Nephron progenitor cell (in vitro differentiated cells): Measurements from ENCODE around the gene DHRSX.
"Not testable (repeated sequence)": the region's sequence is repeated elsewhere in the genome, so short reads cannot be mapped to it uniquely, and the experiment has no call there.

ENCODE experiments used
- DNase-seq: peaks from one replicate; pipeline ENCODE4 v3.0.0; 2021
- H3K27ac Mint-ChIP-seq: 2 replicates; pipeline ENCODE4 v1.8.0; 2021; ENCODE audit warnings: mild to moderate bottlenecking, moderate library complexity, mixed read lengths
- H3K27me3 Mint-ChIP-seq: 2 replicates; pipeline ENCODE4 v1.8.0; 2021; ENCODE audit warnings: mild to moderate bottlenecking, low read depth, mixed read lengths; ENCODE audit not compliant: poor library complexity
- H3K36me3 Mint-ChIP-seq: 2 replicates; pipeline ENCODE4 v1.8.0; 2021; ENCODE audit warnings: low read depth, mixed read lengths
- H3K4me1 Mint-ChIP-seq: 2 replicates; pipeline ENCODE4 v1.8.0; 2021; ENCODE audit warnings: mixed read lengths
- H3K4me3 Mint-ChIP-seq: 2 replicates; pipeline ENCODE4 v1.8.0; 2021; ENCODE audit warnings: mild to moderate bottlenecking, moderate library complexity, mixed read lengths
- H3K9me3 Mint-ChIP-seq: 2 replicates; pipeline ENCODE4 v1.8.0; 2021; ENCODE audit warnings: mild to moderate bottlenecking, moderate library complexity, mixed read lengths
- CTCF ChIP-seq: fragments of 200-600 bp; sonication (generic); IDR thresholded peaks from 2 replicates; pipeline ENCODE4 v1.5.0; 2021; ENCODE audit warnings: antibody characterized with exemption

The DHRSX gene

DNA sequence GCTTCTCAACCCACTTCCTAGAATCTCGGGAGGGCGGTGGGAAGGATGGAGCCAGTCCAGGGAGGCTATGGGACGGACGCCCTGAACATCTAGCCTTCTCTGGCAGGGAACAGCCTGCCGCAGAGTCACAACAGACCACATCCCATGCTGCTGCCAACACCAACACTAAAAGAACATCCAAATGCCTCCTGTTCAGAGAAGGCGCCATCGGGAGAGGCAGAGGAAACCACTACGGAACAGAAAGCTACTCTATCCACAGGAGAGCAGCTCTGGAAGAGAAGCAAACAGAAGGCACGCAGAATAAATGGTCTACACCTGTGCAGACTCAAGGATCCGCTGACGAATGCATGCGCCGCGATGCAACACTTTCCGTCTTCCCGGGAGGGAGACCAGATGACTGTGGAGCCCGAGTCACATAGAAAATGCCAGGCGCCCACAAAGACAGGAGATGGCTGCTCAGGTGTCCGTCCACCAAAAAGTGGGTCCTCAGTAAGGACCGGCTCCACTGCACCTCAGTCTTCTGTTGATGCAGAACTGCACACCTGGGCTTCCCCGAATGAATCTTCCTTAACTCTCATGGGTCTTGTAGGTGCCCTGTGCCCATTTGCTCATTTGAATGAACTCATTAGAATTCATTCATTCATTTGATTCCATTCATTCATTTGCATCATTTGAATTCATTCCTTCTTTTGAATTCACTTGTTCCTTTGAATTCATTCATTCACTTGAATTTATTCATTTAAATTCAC is 217.5 kb downstream of the DHRSX start:
- Mint-ChIP-seq H3K36me3 (peaks cover 51% of the 10 kb centered on the region), H3K27ac (no peak overlapping the region), H3K9me3 (peaks cover 38% of the 10 kb centered on the region), H3K4me3 (no peak overlapping the region), H3K4me1 (no peaks in the 10 kb centered on the region), H3K27me3 (peaks cover 18% of the 10 kb centered on the region)
- no peak for TF ChIP-seq CTCF
- no peak for DNase-seq

DNA sequence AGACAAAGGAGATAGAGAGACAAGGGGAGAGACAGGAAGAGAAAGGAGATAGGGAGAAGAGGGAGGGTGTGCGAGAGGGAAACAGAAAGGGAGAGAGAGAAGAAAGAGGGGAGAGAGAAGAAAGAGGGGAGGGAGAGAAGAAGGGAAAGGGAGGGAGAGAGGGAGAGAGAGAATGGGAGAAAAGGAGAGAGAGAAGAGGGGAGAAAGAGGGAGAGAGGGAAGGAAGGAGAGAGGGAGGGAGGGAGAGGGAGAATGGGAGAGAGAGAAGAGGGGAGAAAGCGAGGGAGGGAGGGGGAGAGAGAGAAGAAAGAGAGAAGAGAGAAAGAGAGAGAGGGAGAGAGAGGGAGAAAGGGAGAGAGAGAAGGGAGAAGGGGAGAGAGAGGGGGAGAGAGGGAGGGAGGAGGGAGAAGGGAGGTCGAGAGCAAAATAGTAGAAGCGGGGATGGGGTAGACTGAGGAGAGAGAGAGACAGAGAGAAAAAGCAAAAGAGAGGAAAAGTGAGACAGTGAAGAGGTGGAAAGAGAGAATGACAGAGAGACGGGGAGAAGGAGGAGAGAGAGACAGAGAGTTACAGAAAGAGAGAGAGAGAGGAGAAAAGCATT is 218.2 kb downstream of the DHRSX start:
- DNase-seq, result no peak
- peaks cover 18% of the 10 kb centered on the region for H3K27me3 Mint-ChIP-seq
- H3K9me3 Mint-ChIP-seq, result peaks cover 38% of the 10 kb centered on the region
- peaks cover 44% of the 10 kb centered on the region for H3K36me3 Mint-ChIP-seq
- H3K4me3 Mint-ChIP-seq, result no peak overlapping the region
- no peak for TF ChIP-seq CTCF
- no peaks in the 10 kb centered on the region for H3K4me1 Mint-ChIP-seq
- H3K27ac Mint-ChIP-seq, result no peak overlapping the region

GRCh38 chrX:2272337-2272736 is 228.4 kb downstream of the DHRSX start:
- no peak for DNase-seq
- Mint-ChIP-seq H3K4me1 (peaks cover 24% of the 10 kb centered on the region), H3K27me3 (peaks cover 4% of the 10 kb centered on the region), H3K4me3 (no peak overlapping the region), H3K27ac (peak overlapping the region; percentile 88), H3K36me3 (peaks cover 33% of the 10 kb centered on the region), H3K9me3 (peaks cover 8% of the 10 kb centered on the region)
- no peak for TF ChIP-seq CTCF

DNA sequence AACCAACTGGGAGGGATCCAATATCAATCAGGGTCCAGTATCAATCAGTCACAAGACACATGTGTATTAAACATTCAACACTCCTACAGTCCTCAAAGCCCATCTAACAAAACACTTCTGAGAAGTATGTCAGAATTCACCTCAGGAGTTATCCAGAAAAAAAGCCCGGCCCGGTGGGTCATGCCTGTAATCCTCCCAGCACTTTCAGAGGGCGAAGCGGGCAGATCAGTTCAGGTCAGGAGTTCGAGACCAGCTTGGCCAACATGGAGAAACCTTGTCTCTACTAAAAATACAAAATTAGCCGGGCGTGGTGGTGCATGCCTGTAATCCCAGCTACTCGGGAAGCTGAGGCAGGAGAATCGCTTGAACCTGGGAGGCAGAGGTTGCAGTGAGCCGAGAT is 229.2 kb downstream of the DHRSX start:
- DNase-seq, H3K4me3 Mint-ChIP-seq, H3K27me3 Mint-ChIP-seq, H3K9me3 Mint-ChIP-seq: not testable (repeated sequence)
- Mint-ChIP-seq H3K4me1 (peaks cover 24% of the 10 kb centered on the region), H3K27ac (peak overlapping the region; percentile 94), H3K36me3 (peaks cover 38% of the 10 kb centered on the region)

DNA sequence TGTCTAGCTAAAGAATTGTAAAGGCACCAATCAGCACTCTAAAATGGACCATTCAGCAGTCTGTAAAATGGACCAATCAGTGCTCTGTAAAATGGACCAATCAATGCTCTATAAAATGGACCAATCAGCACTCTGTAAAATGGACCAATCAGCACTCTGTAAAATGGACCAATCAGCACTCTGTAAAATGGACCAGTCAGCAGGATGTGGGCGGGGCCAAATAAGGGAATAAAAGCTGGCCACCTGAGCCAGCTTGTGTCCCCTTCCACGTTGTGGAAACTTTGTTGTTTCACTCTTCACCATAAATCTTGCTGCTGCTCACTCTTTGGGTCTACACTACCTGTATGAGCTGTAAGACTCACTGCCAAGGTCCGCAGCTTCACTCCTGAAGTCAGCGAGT is 230.0 kb downstream of the DHRSX start:
- H3K27ac Mint-ChIP-seq, result peak overlapping the region; percentile 94
- not testable (repeated sequence) for H3K27me3 Mint-ChIP-seq
- peaks cover 40% of the 10 kb centered on the region for H3K36me3 Mint-ChIP-seq

DNA sequence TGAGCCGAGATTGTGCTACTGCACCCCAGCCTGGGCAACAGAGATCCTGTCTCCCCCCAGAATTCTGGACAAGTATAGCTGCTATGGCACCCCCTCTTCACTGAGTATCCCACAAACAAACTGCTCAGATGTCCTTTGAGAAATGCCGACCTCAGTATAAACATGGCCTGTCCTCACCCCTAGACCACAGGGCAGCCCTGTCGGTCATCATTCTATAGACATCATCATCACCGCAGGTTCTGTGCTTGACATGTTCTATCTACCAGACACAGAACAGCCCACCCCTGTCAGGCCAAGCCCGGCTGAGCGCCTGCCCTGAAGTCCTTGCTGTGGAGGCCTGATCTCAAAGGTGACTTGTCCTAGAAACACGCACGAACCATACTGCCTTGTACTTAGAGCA is 232.9 kb downstream of the DHRSX start:
- peaks cover 4% of the 10 kb centered on the region for H3K9me3 Mint-ChIP-seq
- peaks cover 27% of the 10 kb centered on the region for H3K4me1 Mint-ChIP-seq
- no peak for DNase-seq
- H3K27me3 Mint-ChIP-seq, result no peaks in the 10 kb centered on the region
- no peak overlapping the region for H3K27ac Mint-ChIP-seq
- peaks cover 49% of the 10 kb centered on the region for H3K36me3 Mint-ChIP-seq
- TF ChIP-seq CTCF, result no peak
- no peak overlapping the region for H3K4me3 Mint-ChIP-seq

More for the DNA sequence above, 230.0 kb downstream of the DHRSX start:
- H3K4me3 Mint-ChIP-seq, H3K9me3 Mint-ChIP-seq, DNase-seq: not testable (repeated sequence)
- H3K4me1 Mint-ChIP-seq, result peaks cover 24% of the 10 kb centered on the region
